Measurements from ENCODE around the gene TEP1. TPM values are rescaled to one million over a fixed set of nuclear protein-coding genes. Genes with fewer than 3 reads are reported as not detected.

TEP1 gene
- total and polyA plus RNA-seq, 2 of the 13 experiments (the other 11 are each of a cell fraction or from before 2014, with no cell fraction given) = 11.0 to 12.8 TPM

GRCh38 chr14:20391505-20391904, 21.8 kb downstream of the TEP1 start (continued):
- no peak for TF ChIP-seq ZNF407 (CRISPR knock-in tag; IDR thresholded peaks at IDR 0.05; ENCODE audit: not compliant biosample characterization)
- TF ChIP-seq GPN1 (CRISPR knock-in tag; IDR thresholded peaks at IDR 0.05; ENCODE audit: borderline replicate concordance) = no peak
- TF ChIP-seq MXD3 (CRISPR knock-in tag; IDR thresholded peaks at IDR 0.05) = no peak
- no peak for TF ChIP-seq CSRNP2 (CRISPR knock-in tag; conservative IDR thresholded peaks at IDR 0.05; ENCODE audit: low read depth)
- TF ChIP-seq UBTF (CRISPR knock-in tag; IDR thresholded peaks at IDR 0.05) = no peak
- TF ChIP-seq ZNF574 (CRISPR knock-in tag; IDR thresholded peaks at IDR 0.05) = no peak
- TF ChIP-seq EP300 (IDR thresholded peaks at IDR 0.05; ENCODE audit: low read depth in 2 of 2, low read length in 2 of 2) = no peak
- TF ChIP-seq EP300 (CRISPR knock-in tag; IDR thresholded peaks at IDR 0.05; ENCODE audit: borderline replicate concordance) = no peak
- TF ChIP-seq HNRNPUL1 (IDR thresholded peaks at IDR 0.05; ENCODE audit: low read depth, low read length) = no peak
